IMR-90 (cell line): ENCODE measurements around the gene DNAH9. TPM values are rescaled to one million over a fixed set of nuclear protein-coding genes. Genes with fewer than 3 reads are reported as not detected.

Source experiments
- ATAC-seq: fragments of 200-7000 bp; cut with Tn5 transposase; 2 replicates; pipeline ENCODE4 v1.9.1; 2020; ENCODE audit warnings: low read depth, mild to moderate bottlenecking, moderate library complexity
- BruUV-seq: library from RNA; stranded (reverse); fragments of 400-500 nt; replicated peaks from 2 replicates; lab custom pipeline; 2021; lab: Mats Ljungman, UMichigan
- CTCF ChIA-PET: fragments of 300-600 bp; formaldehyde crosslinking; extraction: SDS; loops from one replicate; lab custom pipeline; 2021; ENCODE audit warnings: antibody characterized with exemption; lab: Yijun Ruan, JAX
- POLR2A ChIA-PET: fragments of 300-600 bp; sonication (Branson Sonifier 250); formaldehyde crosslinking; loops from one replicate; lab custom pipeline; 2022; ENCODE audit warnings: antibody characterized with exemption; ENCODE audit not compliant: unreplicated experiment; lab: Charles Lee
- DNase-seq: peaks from one replicate; pipeline ENCODE4 v3.0.0; 2013
- H2AFZ ChIP-seq: replicated peaks from 2 replicates; pipeline ENCODE3; 2013; ENCODE audit warnings: low read length, mild to moderate bottlenecking; ENCODE audit not compliant: poor library complexity
- H2AK5ac ChIP-seq: 2 replicates; pipeline ENCODE4 v1.6.1; 2013; ENCODE audit warnings: low read depth, low read length, inconsistent platforms
- H2AK9ac ChIP-seq: replicated peaks from 2 replicates; pipeline ENCODE3; 2013; ENCODE audit warnings: mild to moderate bottlenecking, low read depth, low read length, moderate library complexity; ENCODE audit not compliant: poor library complexity
- H2BK120ac ChIP-seq: 2 replicates; pipeline ENCODE4 v1.6.1; 2013; ENCODE audit warnings: low read depth, low read length, inconsistent platforms
- H2BK15ac ChIP-seq: 3 replicates; pipeline ENCODE4 v1.6.1; 2013; ENCODE audit warnings: low read depth, low read length, inconsistent platforms
- H2BK20ac ChIP-seq: 2 replicates; pipeline ENCODE4 v1.6.1; 2013; ENCODE audit warnings: low read depth, mild to moderate bottlenecking, inconsistent platforms, low read length, moderate library complexity
- H2BK5ac ChIP-seq: 2 replicates; pipeline ENCODE4 v1.6.1; 2013; ENCODE audit warnings: mild to moderate bottlenecking, low read depth, low read length, inconsistent platforms; ENCODE audit not compliant: poor library complexity, severe bottlenecking
- H3K14ac ChIP-seq: replicated peaks from 2 replicates; pipeline ENCODE4 v1.6.1; 2013; ENCODE audit warnings: low read depth, low read length, inconsistent platforms
- H3K18ac ChIP-seq: 2 replicates; pipeline ENCODE4 v1.6.1; 2013; ENCODE audit warnings: low read depth, low read length, control low read depth
- H3K23ac ChIP-seq: 2 replicates; pipeline ENCODE4 v1.6.1; 2013; ENCODE audit warnings: low read depth, low read length, inconsistent platforms
- H3K27ac ChIP-seq: 2 replicates; pipeline ENCODE4 v1.5.1; 2013; ENCODE audit warnings: mild to moderate bottlenecking, control low read depth, low read length; ENCODE audit not compliant: insufficient read depth
- H3K27me3 ChIP-seq: 2 replicates; pipeline ENCODE4 v1.6.1; 2013; ENCODE audit warnings: low read length; ENCODE audit not compliant: control insufficient read depth, insufficient read depth
- H3K36me3 ChIP-seq: 2 replicates; pipeline ENCODE4 v1.6.1; 2013; ENCODE audit warnings: low read length, mixed read lengths; ENCODE audit not compliant: control insufficient read depth, insufficient read depth
- H3K4ac ChIP-seq: 2 replicates; pipeline ENCODE4 v1.6.1; 2013; ENCODE audit warnings: low read depth, low read length, inconsistent platforms
- H3K4me1 ChIP-seq: 2 replicates; pipeline ENCODE4 v1.6.1; 2013; ENCODE audit warnings: low read length, mixed read lengths; ENCODE audit not compliant: control insufficient read depth, insufficient read depth
- H3K4me2 ChIP-seq: 2 replicates; pipeline ENCODE4 v1.6.1; 2013; ENCODE audit warnings: low read depth, mild to moderate bottlenecking, control low read depth, low read length, moderate library complexity
- H3K4me3 ChIP-seq: 2 replicates; pipeline ENCODE4 v1.5.1; 2013; ENCODE audit warnings: low read depth, mild to moderate bottlenecking, control low read depth, low read length, moderate library complexity; ENCODE audit not compliant: insufficient read depth
- H3K56ac ChIP-seq: 2 replicates; pipeline ENCODE4 v1.6.1; 2013; ENCODE audit warnings: low read length, inconsistent platforms; ENCODE audit not compliant: insufficient read depth; ENCODE audit errors: extremely low read depth
- H3K79me1 ChIP-seq, 2 experiments: 2 replicates each; pipeline ENCODE4 v1.6.1; 2013; ENCODE audit warnings: low read length in 2 of 2, inconsistent platforms in 1 of 2, low read depth in 1 of 2
- H3K9ac ChIP-seq: 2 replicates; pipeline ENCODE4 v1.6.1; 2013; ENCODE audit warnings: low read depth, low read length, control low read depth
- H3K9me1 ChIP-seq: 2 replicates; pipeline ENCODE4 v1.6.1; 2013; ENCODE audit warnings: low read length, inconsistent platforms; ENCODE audit not compliant: insufficient read depth
- H3K9me3 ChIP-seq: 2 replicates; pipeline ENCODE4 v1.6.1; 2013; ENCODE audit warnings: low read length; ENCODE audit not compliant: control insufficient read depth, insufficient read depth
- H4K20me1 ChIP-seq: 2 replicates; pipeline ENCODE4 v1.6.1; 2013; ENCODE audit warnings: low read length, inconsistent platforms; ENCODE audit not compliant: insufficient read depth
- H4K5ac ChIP-seq: 2 replicates; pipeline ENCODE4 v1.6.1; 2013; ENCODE audit warnings: mild to moderate bottlenecking, low read depth, low read length, control low read depth
- H4K8ac ChIP-seq, 2 experiments: 2 replicates each; pipeline ENCODE4 v1.6.1; 2013; ENCODE audit warnings: low read depth in 2 of 2, low read length in 2 of 2, control low read depth in 1 of 2, inconsistent platforms in 1 of 2
- H4K91ac ChIP-seq: 2 replicates; pipeline ENCODE4 v1.6.1; 2013; ENCODE audit warnings: low read depth, low read length, inconsistent platforms; ENCODE audit not compliant: insufficient read depth
- BHLHE40 ChIP-seq: fragments of 150-350 bp; IDR thresholded peaks from 2 replicates; pipeline ENCODE4 v1.6.1; 2016; ENCODE audit warnings: mild to moderate bottlenecking, low read depth, low read length
- CEBPB ChIP-seq: IDR thresholded peaks from 2 replicates; pipeline ENCODE4 v1.6.1; 2012; ENCODE audit warnings: low read depth, low read length, improper control_type of control experiment
- CHD1 ChIP-seq: IDR thresholded peaks from 2 replicates; pipeline ENCODE4 v1.6.1; 2012; ENCODE audit warnings: low read depth, low read length, improper control_type of control experiment
- CTCF ChIP-seq: conservative IDR thresholded peaks from 2 replicates; pipeline ENCODE4 v1.5.1; 2012; ENCODE audit warnings: mild to moderate bottlenecking, low read depth, low read length, improper control_type of control experiment
- ELK1 ChIP-seq: fragments of 150-350 bp; IDR thresholded peaks from 2 replicates; pipeline ENCODE4 v1.6.1; 2016; ENCODE audit warnings: low read depth, mild to moderate bottlenecking, low read length, moderate library complexity, borderline replicate concordance
- MAFK ChIP-seq: IDR thresholded peaks from 2 replicates; pipeline ENCODE4 v1.6.1; 2012; ENCODE audit warnings: low read depth, low read length, improper control_type of control experiment
- NFE2L2 ChIP-seq: fragments of 150-350 bp; IDR thresholded peaks from 2 replicates; pipeline ENCODE4 v1.6.1; 2016; ENCODE audit warnings: low read depth, mild to moderate bottlenecking, low read length
- POLR2A ChIP-seq: IDR thresholded peaks from 2 replicates; pipeline ENCODE4 v1.6.1; 2012; ENCODE audit warnings: mild to moderate bottlenecking, low read depth, low read length
- RCOR1 ChIP-seq: IDR thresholded peaks from 2 replicates; pipeline ENCODE4 v1.6.1; 2012; ENCODE audit warnings: mild to moderate bottlenecking, low read length, improper control_type of control experiment; ENCODE audit not compliant: insufficient replicate concordance
- RFX5 ChIP-seq: IDR thresholded peaks from 2 replicates; pipeline ENCODE4 v1.8.0; 2012; ENCODE audit warnings: low read depth, mild to moderate bottlenecking, low read length, moderate library complexity
- USF2 ChIP-seq: fragments of 150-350 bp; IDR thresholded peaks from 2 replicates; pipeline ENCODE4 v1.6.1; 2017; ENCODE audit warnings: mild to moderate bottlenecking, antibody characterized with exemption, low read length, low read depth
- WGBS, 2 experiments: methylation state at CpG; one replicate each; pipeline versions ENCODE4 v1.1.5 to v1.1.7; 2013; ENCODE audit warnings: missing lambda C conversion rate in 2 of 2; ENCODE audit not compliant: insufficient read length in 1 of 2; ENCODE audit errors: extremely low coverage in 2 of 2; 5-methylcytosine and 5-hydroxymethylcytosine counted together
- dilution Hi-C: fragments of 300-500 bp; cut with HindIII; formaldehyde crosslinking; loops from one replicate; pipeline ENCODE4 v1.14.3; 2018; ENCODE audit warnings: low sequenced_read_pairs; ENCODE audit not compliant: unreplicated experiment
- in situ Hi-C: fragments of 300-500 bp; cut with MboI; formaldehyde crosslinking; loops from 3 replicates; pipeline ENCODE4 v1.14.3; 2019; ENCODE audit warnings: low sequenced_read_pairs, inconsistent platforms, mixed read lengths
- intact Hi-C: fragments of 100-400 bp; cut with micrococcal nuclease; formaldehyde crosslinking; loops from 2 replicates; pipeline ENCODE4 v1.10.0; 2022
- polyA plus RNA-seq, 3 experiments: library from polyadenylated mRNA; depleted of rRNA; stranded (reverse); fragments of >200 nt; gene quantifications; 2 replicates each; pipeline ENCODE4 v1.2.3, GENCODE V29; 2012; ENCODE audit warnings: low replicate concordance in 1 of 3
- total RNA-seq: library from RNA; depleted of rRNA; stranded (reverse); fragments of >200 nt; gene quantifications from 2 replicates; pipeline ENCODE4 v1.2.3, GENCODE V29; 2012

DNAH9 gene
- total and polyA plus RNA-seq, 2 of the 4 experiments (the other 2 are of a cell fraction): not detected

- Histone ChIP-seq H3K9ac (no peak overlapping the region), H3K14ac (no peak overlapping the region), H3K4me1 (no peaks in the 10 kb centered on the region), H3K27me3 (no peaks in the 10 kb centered on the region), H2BK120ac (no peak overlapping the region), H4K91ac (no peak overlapping the region), H3K4ac (no peak overlapping the region), H2BK15ac (no peak overlapping the region), H3K36me3 (no peaks in the 10 kb centered on the region), H4K8ac (no peak overlapping the region), H3K9me1 (no peaks in the 10 kb centered on the region), H3K79me1 (no peaks in the 10 kb centered on the region), H4K5ac (no peak overlapping the region), H3K18ac (no peak overlapping the region), H3K23ac (no peak overlapping the region), H4K20me1 (no peaks in the 10 kb centered on the region), H2AK9ac (no peak overlapping the region), H2AK5ac (no peak overlapping the region), H3K4me2 (no peak overlapping the region), H3K4me3 (no peak overlapping the region), H3K56ac (no peak overlapping the region), H2BK5ac (no peak overlapping the region), H2BK20ac (no peak overlapping the region), H2AFZ (no peak overlapping the region), H3K27ac (no peak overlapping the region), H3K9me3 (peaks cover 27% of the 10 kb centered on the region)
- no peak for ATAC-seq
- DNase-seq: no peak
- ChIA-PET POLR2A (no interaction called here), CTCF (no interaction called here)
- intact Hi-C loops (no loop called here), in situ Hi-C loops (no loop called here), dilution Hi-C loops (no loop called here)
- WGBS, 2 experiments: no CpG with 5 or more reads among the region's 4 CpGs
- BruUV-seq: no TSS peak
- TF ChIP-seq CTCF: no peak
- TF ChIP-seq NFE2L2: no peak
- TF ChIP-seq BHLHE40: no peak
- no peak for TF ChIP-seq RCOR1
- TF ChIP-seq CEBPB: no peak
- no peak for TF ChIP-seq CHD1
- no peak for TF ChIP-seq RFX5
- TF ChIP-seq USF2: no peak
- no peak for TF ChIP-seq MAFK
- TF ChIP-seq POLR2A: no peak
- no peak for TF ChIP-seq ELK1
Observed at GRCh38 chr17:11565591-11565990, 32.7 kb upstream of the DNAH9 start.
